Mesendoderm (in vitro differentiated cells): ENCODE data around the gene JHY.

Experiments
- DNase-seq: peaks from one replicate; pipeline ENCODE4 v3.0.0; 2013
- H2AK5ac ChIP-seq: 2 replicates; pipeline ENCODE4 v1.6.1; 2013; ENCODE audit warnings: low read length, inconsistent platforms
- H2BK120ac ChIP-seq: 2 replicates; pipeline ENCODE4 v1.6.1; 2013; ENCODE audit warnings: low read depth, mild to moderate bottlenecking, low read length, moderate library complexity, mixed read lengths
- H2BK15ac ChIP-seq: replicated peaks from 2 replicates; pipeline ENCODE4 v1.6.1; 2013; ENCODE audit warnings: low read depth, mild to moderate bottlenecking, moderate library complexity
- H2BK5ac ChIP-seq: 2 replicates; pipeline ENCODE4 v1.6.1; 2013; ENCODE audit warnings: low read length, inconsistent platforms
- H3K18ac ChIP-seq: 2 replicates; pipeline ENCODE4 v1.6.1; 2013; ENCODE audit warnings: mild to moderate bottlenecking, low read length, mixed read lengths
- H3K23ac ChIP-seq: one replicate; pipeline ENCODE4 v1.6.1; 2013; ENCODE audit warnings: low read length
- H3K27ac ChIP-seq: 2 replicates; pipeline ENCODE4 v1.5.1; 2013; ENCODE audit warnings: low read depth, mild to moderate bottlenecking, inconsistent platforms, low read length, moderate library complexity
- H3K27me3 ChIP-seq: 2 replicates; pipeline ENCODE4 v1.6.1; 2013; ENCODE audit warnings: low read length, control low read depth, mild to moderate bottlenecking, inconsistent platforms; ENCODE audit not compliant: insufficient read depth, poor library complexity
- H3K36me3 ChIP-seq: 2 replicates; pipeline ENCODE4 v1.6.1; 2013; ENCODE audit warnings: low read length, inconsistent platforms; ENCODE audit not compliant: control insufficient read depth, insufficient read depth
- H3K4ac ChIP-seq: one replicate; pipeline ENCODE4 v1.6.1; 2013; ENCODE audit warnings: low read depth, mild to moderate bottlenecking, low read length, moderate library complexity
- H3K4me1 ChIP-seq: 2 replicates; pipeline ENCODE4 v1.6.1; 2013; ENCODE audit warnings: low read depth, low read length, inconsistent platforms; ENCODE audit not compliant: control insufficient read depth
- H3K4me2 ChIP-seq: 2 replicates; pipeline ENCODE4 v1.6.1; 2013; ENCODE audit warnings: low read length
- H3K4me3 ChIP-seq: 2 replicates; pipeline ENCODE4 v1.5.1; 2013; ENCODE audit warnings: mild to moderate bottlenecking, low read length
- H3K56ac ChIP-seq: one replicate; pipeline ENCODE4 v1.6.1; 2013; ENCODE audit warnings: low read length
- H3K79me1 ChIP-seq: 2 replicates; pipeline ENCODE4 v1.6.1; 2013; ENCODE audit warnings: low read length, inconsistent platforms
- H3K79me2 ChIP-seq: 2 replicates; pipeline ENCODE4 v1.6.1; 2013; ENCODE audit warnings: mild to moderate bottlenecking, low read length; ENCODE audit not compliant: control insufficient read depth, insufficient read depth
- H3K9ac ChIP-seq: 2 replicates; pipeline ENCODE4 v1.6.1; 2013; ENCODE audit warnings: low read length, inconsistent platforms
- H4K5ac ChIP-seq: one replicate; pipeline ENCODE4 v1.6.1; 2013; ENCODE audit warnings: low read length
- H4K8ac ChIP-seq: one replicate; pipeline ENCODE4 v1.6.1; 2013; ENCODE audit warnings: low read depth, mild to moderate bottlenecking, control low read depth, low read length, moderate library complexity
- WGBS: extraction: QIAGEN DNeasy Blood & Tissue Kit; methylation state at CpG from one replicate; pipeline ENCODE4 v1.1.7; 2013; ENCODE audit warnings: low lambda C conversion rate, missing lambda C conversion rate; ENCODE audit not compliant: insufficient coverage; ENCODE audit errors: extremely low coverage; 5-methylcytosine and 5-hydroxymethylcytosine counted together

JHY gene

DNA sequence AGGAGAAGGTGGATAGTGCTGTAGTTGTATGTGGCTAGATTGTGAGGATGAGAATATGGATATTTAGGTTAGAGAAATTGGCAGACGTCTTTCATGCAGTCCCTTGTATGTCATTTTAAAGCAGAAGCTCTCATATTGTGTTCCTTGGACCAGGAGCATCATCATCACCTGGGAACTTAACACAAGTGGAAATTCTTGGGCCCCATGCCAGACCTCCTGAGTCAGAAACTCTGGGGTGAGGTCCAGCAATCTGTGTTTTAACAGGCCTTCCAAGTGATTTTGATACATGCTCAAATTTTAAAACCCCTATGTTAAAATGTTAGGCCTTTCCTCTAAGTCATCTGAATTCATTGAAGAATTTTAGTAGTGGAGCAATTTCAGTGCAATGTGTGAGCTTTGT is 34.8 kb downstream of the JHY start:
- Histone ChIP-seq H4K8ac (no peak overlapping the region), H3K9ac (no peak overlapping the region), H2BK5ac (no peak overlapping the region), H3K4me2 (no peak overlapping the region), H3K27me3 (no peaks in the 10 kb centered on the region), H3K23ac (no peak overlapping the region), H3K36me3 (no peaks in the 10 kb centered on the region), H3K4ac (no peak overlapping the region), H2BK15ac (no peak overlapping the region), H4K5ac (no peak overlapping the region), H3K56ac (no peak overlapping the region), H2BK120ac (no peak overlapping the region), H2AK5ac (no peak overlapping the region), H3K4me1 (no peaks in the 10 kb centered on the region), H3K79me2 (no peaks in the 10 kb centered on the region), H3K27ac (no peak overlapping the region), H3K79me1 (no peaks in the 10 kb centered on the region), H3K4me3 (no peak overlapping the region), H3K18ac (no peak overlapping the region)
- WGBS, result no CpG with 5 or more reads among the region's 1 CpG
- no peak for DNase-seq

DNA sequence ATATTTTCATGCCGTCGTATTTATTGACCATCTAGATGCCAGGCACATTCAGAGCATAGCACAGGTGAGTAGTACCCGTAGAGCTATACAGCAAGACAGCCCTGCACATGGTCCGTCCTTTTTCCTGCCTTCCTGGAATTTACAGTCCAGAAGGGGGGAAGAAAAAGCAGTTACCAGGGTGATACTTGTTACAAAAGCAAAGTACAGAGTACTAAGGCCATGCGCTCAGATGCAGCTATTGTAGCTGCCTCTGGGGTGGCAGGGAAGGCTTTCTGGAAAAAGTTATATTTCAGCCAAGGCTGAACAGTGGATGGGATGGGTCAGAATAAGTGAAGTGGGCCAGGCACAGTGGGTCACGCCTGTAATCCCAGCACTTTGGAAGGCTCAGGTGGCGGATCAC is 36.2 kb downstream of the JHY start:
- Histone ChIP-seq H3K79me2 (no peaks in the 10 kb centered on the region), H3K56ac (no peak overlapping the region), H2BK5ac (no peak overlapping the region), H3K18ac (no peak overlapping the region), H3K23ac (no peak overlapping the region), H4K8ac (no peak overlapping the region), H3K4me3 (no peak overlapping the region), H2BK120ac (no peak overlapping the region), H3K79me1 (no peaks in the 10 kb centered on the region), H4K5ac (no peak overlapping the region), H3K36me3 (no peaks in the 10 kb centered on the region), H3K4me2 (no peak overlapping the region), H2BK15ac (no peak overlapping the region), H3K4ac (no peak overlapping the region), H2AK5ac (no peak overlapping the region), H3K4me1 (no peaks in the 10 kb centered on the region), H3K27me3 (no peaks in the 10 kb centered on the region), H3K27ac (no peak overlapping the region), H3K9ac (no peak overlapping the region)
- DNase-seq, result no peak
- no CpG with 5 or more reads among the region's 7 CpGs for WGBS

DNA sequence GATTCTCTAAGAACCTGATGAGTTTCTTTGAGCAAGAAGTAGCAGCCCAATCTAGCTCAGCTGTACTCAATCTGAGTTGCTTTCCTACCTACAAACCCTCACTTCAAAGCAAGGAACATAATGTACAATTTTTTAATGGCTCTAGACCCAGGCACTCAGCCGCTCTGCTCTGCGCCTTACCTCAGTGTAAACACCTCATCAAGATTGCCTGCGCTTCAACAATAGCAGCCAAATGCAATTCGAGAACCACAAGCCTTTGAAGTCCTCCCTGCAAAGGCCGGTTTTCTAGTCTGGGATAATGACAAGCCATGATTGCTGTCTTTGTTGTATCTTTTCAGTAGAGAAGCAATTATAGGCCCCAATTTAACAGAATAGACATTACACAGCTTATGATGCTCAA is 38.0 kb downstream of the JHY start:
- Histone ChIP-seq H3K56ac (no peak overlapping the region), H3K27me3 (no peaks in the 10 kb centered on the region), H3K79me2 (no peaks in the 10 kb centered on the region), H3K9ac (no peak overlapping the region), H3K79me1 (no peaks in the 10 kb centered on the region), H3K4ac (no peak overlapping the region), H3K18ac (no peak overlapping the region), H3K23ac (no peak overlapping the region), H3K4me1 (no peaks in the 10 kb centered on the region), H3K27ac (no peak overlapping the region), H3K4me3 (no peak overlapping the region), H3K4me2 (no peak overlapping the region), H2BK15ac (no peak overlapping the region), H2AK5ac (no peak overlapping the region), H4K8ac (no peak overlapping the region), H3K36me3 (no peaks in the 10 kb centered on the region), H4K5ac (no peak overlapping the region), H2BK120ac (no peak overlapping the region), H2BK5ac (no peak overlapping the region)
- no CpG with 5 or more reads among the region's 5 CpGs for WGBS
- peak; percentile 45 for DNase-seq

DNA sequence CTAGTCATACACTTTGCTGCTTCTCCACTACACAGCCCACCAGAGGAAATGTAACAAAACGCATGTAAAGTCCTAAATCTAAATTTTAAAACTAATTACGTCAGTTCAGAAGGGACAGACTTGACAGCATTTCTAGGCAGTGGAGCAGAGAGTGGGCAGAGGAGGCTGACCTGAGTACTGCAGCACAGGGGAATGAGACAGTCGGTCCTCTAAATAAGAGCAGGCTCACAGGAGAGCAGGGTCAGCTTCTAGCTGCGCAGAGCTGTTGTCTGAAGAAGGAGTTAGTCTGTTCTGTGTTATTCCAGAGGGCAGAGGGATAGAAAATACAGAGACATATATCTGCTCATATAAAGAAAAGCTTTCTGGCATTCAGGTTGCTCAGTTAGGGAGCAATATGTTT is 40.3 kb downstream of the JHY start:
- H3K4ac ChIP-seq, result no peak overlapping the region
- WGBS, result no CpG with 5 or more reads among the region's 4 CpGs
- H3K56ac ChIP-seq, result no peak overlapping the region
- no peak overlapping the region for H2BK15ac ChIP-seq
- H3K23ac ChIP-seq, result no peak overlapping the region
- no peak overlapping the region for H4K5ac ChIP-seq
- H3K9ac ChIP-seq, result no peak overlapping the region
- no peaks in the 10 kb centered on the region for H3K79me2 ChIP-seq
- no peak overlapping the region for H4K8ac ChIP-seq
- no peaks in the 10 kb centered on the region for H3K27me3 ChIP-seq
- no peak overlapping the region for H2AK5ac ChIP-seq
- DNase-seq, result no peak
- no peak overlapping the region for H3K4me2 ChIP-seq
- H3K4me3 ChIP-seq, result no peak overlapping the region
- H2BK5ac ChIP-seq, result no peak overlapping the region
- no peak overlapping the region for H2BK120ac ChIP-seq
- no peak overlapping the region for H3K27ac ChIP-seq
- H3K79me1 ChIP-seq, result no peaks in the 10 kb centered on the region
- no peaks in the 10 kb centered on the region for H3K36me3 ChIP-seq
- H3K4me1 ChIP-seq, result no peaks in the 10 kb centered on the region
- no peak overlapping the region for H3K18ac ChIP-seq

DNA sequence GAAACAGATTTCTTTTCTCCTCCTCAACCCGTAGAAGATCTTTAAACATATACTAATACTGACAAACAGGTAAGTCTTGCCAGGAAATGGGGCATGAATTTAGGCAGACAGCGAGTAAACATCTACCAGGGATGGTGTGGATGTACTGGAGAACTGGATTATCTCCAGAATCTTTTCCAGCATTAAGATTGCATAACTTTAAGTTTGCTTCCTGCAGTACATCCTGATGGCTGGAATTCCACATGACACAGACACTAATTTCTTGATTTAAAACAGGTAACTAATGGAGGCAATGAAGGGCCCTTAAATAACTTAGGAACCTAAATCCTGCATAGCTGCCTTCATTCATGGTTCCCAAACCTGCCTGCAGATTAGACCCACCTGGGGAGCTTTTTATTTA is 40.7 kb downstream of the JHY start:
- Histone ChIP-seq H3K4me3 (no peak overlapping the region), H3K79me2 (no peaks in the 10 kb centered on the region), H3K4me2 (no peak overlapping the region), H4K5ac (no peak overlapping the region), H3K4ac (no peak overlapping the region), H2AK5ac (no peak overlapping the region), H2BK15ac (no peak overlapping the region), H3K23ac (no peak overlapping the region), H3K27me3 (no peaks in the 10 kb centered on the region), H3K18ac (no peak overlapping the region), H3K79me1 (no peaks in the 10 kb centered on the region), H4K8ac (no peak overlapping the region), H2BK5ac (no peak overlapping the region), H2BK120ac (no peak overlapping the region), H3K4me1 (no peaks in the 10 kb centered on the region), H3K56ac (no peak overlapping the region), H3K9ac (no peak overlapping the region), H3K36me3 (no peaks in the 10 kb centered on the region), H3K27ac (no peak overlapping the region)
- DNase-seq, result no peak
- WGBS, result no CpG with 5 or more reads among the region's 2 CpGs

DNA sequence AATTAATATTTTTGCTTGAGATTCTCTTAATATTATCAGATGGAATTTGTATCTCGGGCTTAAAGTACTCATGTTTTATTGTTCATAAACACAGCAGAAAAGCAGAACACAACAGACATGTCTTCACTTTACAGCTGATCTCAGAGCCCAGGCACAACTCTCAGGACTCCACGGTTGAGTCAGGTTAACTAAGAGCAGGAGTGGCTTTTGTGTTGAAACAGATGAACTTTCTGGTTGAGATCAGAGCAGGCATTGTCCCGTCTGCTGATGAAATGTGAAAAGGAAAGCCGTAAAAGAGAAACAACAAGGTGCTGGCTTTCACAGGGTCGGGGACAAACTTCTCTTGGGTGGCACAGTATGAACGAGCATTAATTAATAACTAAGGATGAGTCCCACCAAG is 49.0 kb downstream of the JHY start:
- Histone ChIP-seq H3K4ac (no peak overlapping the region), H3K27ac (no peak overlapping the region), H3K18ac (no peak overlapping the region), H3K79me1 (no peaks in the 10 kb centered on the region), H2BK120ac (no peak overlapping the region), H4K8ac (no peak overlapping the region), H4K5ac (no peak overlapping the region), H3K4me3 (no peak overlapping the region), H2AK5ac (no peak overlapping the region), H3K4me1 (no peaks in the 10 kb centered on the region), H3K23ac (no peak overlapping the region), H3K56ac (no peak overlapping the region), H2BK15ac (no peak overlapping the region), H3K36me3 (no peaks in the 10 kb centered on the region), H2BK5ac (no peak overlapping the region), H3K27me3 (no peaks in the 10 kb centered on the region), H3K79me2 (no peaks in the 10 kb centered on the region), H3K4me2 (no peak overlapping the region), H3K9ac (no peak overlapping the region)
- WGBS, result no CpG with 5 or more reads among the region's 6 CpGs
- DNase-seq, result no peak
